Heart left ventricle (tissue), 13 donors: ENCODE results near the gene ARHGAP8.

ENCODE experiments used
- CTCF ChIP-seq, 12 donors: fragments of 200-600 bp; sonication (generic) in 4 of 12; IDR thresholded peaks; one replicate each; pipeline versions ENCODE4 v1.5.0 to v1.8.0; 2018 to 2022; ENCODE audit warnings: antibody characterized with exemption in 12 of 12, mild to moderate bottlenecking in 5 of 12
- POLR2A ChIP-seq, 2 donors: fragments of 450-650 bp; IDR thresholded peaks; one replicate each; pipeline ENCODE4 v1.6.1; 2017; ENCODE audit warnings: antibody characterized with exemption in 2 of 2, mild to moderate bottlenecking in 2 of 2, moderate library complexity in 2 of 2
- donor health status: ischemic (EF 13 %, LVEDD 7.1; RV severe dilation, severe dysfunction).
- donor health status: DM: no; HTN: yes; CAD: no.
- donor health status: DM: no; HTN: no; CAD: no.
- donor health status: ischemic (EF 25% LVEDD 6.9; RV normal size, moderate dysfunction).
- donor health status: ischemic (EF 25% LVEDD 5.7; RV mildly dilated, moderate dysfunction).
- donor health status: ischemic (EF 35%, LVEDD 5.7; RV mildly dilated, moderate dysfunction).
- donor health status: nonischemic (EF 11% LVEDD 7.7; RV severe dilation, severe dysfunction).
- donor health status: DM: yes; HTN: yes; CAD: no.
- donor health status: PGD.
- donor health status: ischemic (EF 29% LVEDD 5.4; RV normal size, mild dysfunction).
- donor health status: nonischemic (EF 23%, LVEDD 6.1; RV moderate dilation, normal function).

DNA sequence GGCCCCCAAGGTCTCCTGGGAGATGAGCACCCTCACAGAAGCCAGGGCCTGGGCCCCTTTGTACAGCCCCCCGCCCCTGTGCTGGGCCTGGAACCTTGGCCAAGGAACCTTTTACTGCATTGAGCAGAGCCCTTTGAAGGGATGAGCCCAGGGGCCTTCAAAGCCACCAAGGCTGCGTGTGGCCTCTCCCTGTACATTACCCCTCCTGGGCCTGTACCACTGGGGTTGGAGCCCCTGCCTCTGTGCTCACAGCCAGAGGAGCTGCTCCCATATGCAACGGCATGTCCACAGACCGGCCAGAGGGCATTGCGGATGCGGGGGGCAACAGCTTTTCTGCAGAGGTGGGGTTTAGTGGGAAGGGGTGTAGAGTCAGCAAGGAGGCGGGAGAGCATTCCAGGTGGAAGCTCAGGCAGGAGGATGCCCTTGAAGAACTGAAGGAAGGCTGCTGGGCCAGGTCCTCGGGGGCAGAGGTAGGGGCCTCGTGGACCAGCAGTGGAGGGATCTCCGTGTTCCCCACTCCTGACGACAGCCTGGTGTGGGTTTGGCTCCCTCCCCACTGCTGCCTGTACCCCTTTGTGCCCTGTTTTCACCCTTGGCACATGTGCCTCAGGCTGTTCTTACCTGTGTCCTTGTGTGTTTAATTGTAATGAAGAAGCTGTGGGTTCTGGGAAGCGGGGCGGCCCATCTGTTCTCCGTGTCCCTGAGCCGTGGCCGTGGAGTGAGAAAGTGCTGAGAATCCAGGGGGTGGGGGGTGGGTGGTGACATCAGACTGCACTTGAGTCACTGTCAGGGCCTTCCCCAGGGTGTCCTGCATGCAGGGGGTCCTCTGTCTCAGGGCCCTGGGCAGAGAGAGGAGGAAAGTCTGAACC, 46.9 kb downstream of the ARHGAP8 start:
- no peak for TF ChIP-seq CTCF (IDR thresholded peaks at IDR 0.05)
- TF ChIP-seq POLR2A (IDR thresholded peaks at IDR 0.05) = no peak
